ENCODE data around the gene CTSD. TPM values are rescaled to one million over a fixed set of nuclear protein-coding genes. Genes with fewer than 3 reads are reported as not detected.

CTSD gene
- total and polyA plus RNA-seq, 8 donors, result 115 to 590 (median 257) TPM

- H3K36me3 ChIP-seq, result no peaks in the 10 kb centered on the region
- H3K27ac ChIP-seq, result no peak overlapping the region
- 91 to 95% (median 92%) methylated on average over 15 of the region's 15 CpGs for WGBS, 5 donors
- H3K27me3 ChIP-seq, result peaks cover 0 to 52% (median 0%) of the 10 kb centered on the region in 3 donors
- H3K4me3 ChIP-seq, result no peak overlapping the region
- intact Hi-C loops (cut with DNase I; ENCODE audit: low total_unique reads), result no loop called here
- no peaks in the 10 kb centered on the region for H3K9me3 ChIP-seq
- no peak for DNase-seq
- TF ChIP-seq POLR2AphosphoS5 (IDR thresholded peaks at IDR 0.05), result no peak
- no peak for TF ChIP-seq CTCF (IDR thresholded peaks at IDR 0.05)
- no peak for TF ChIP-seq EP300 (IDR thresholded peaks at IDR 0.05)
- no peak for TF ChIP-seq POLR2A (IDR thresholded peaks at IDR 0.05)
- H3K4me1 ChIP-seq, result peaks cover 0 to 6% (median 0%) of the 10 kb centered on the region in 4 donors
Measured at GRCh38 chr11:1718326-1718725, 45.4 kb downstream of the CTSD start.

- no peak for DNase-seq
- intact Hi-C loops (cut with DNase I; ENCODE audit: low total_unique reads), result no loop called here
- no peaks in the 10 kb centered on the region for H3K36me3 ChIP-seq
- no peak for TF ChIP-seq POLR2A (IDR thresholded peaks at IDR 0.05)
- TF ChIP-seq CTCF (IDR thresholded peaks at IDR 0.05), result no peak
- no peak overlapping the region for H3K4me3 ChIP-seq
- peaks cover 0 to 52% (median 0%) of the 10 kb centered on the region in 3 donors for H3K27me3 ChIP-seq
- H3K9me3 ChIP-seq, result no peaks in the 10 kb centered on the region
- no peak overlapping the region for H3K27ac ChIP-seq
- WGBS, 5 donors, result 78 to 86% (median 80%) methylated on average over 8 of the region's 8 CpGs
- H3K4me1 ChIP-seq, result peaks cover 0 to 6% (median 0%) of the 10 kb centered on the region in 4 donors
Measured at GRCh38 chr11:1717745-1718144, 46.0 kb downstream of the CTSD start.

GRCh38 chr11:1714908-1715885, 48.5 kb downstream of the CTSD start:
- H3K27me3 ChIP-seq, result peaks cover 0 to 35% (median 0%) of the 10 kb centered on the region in 3 donors
- no peak overlapping the region for H3K4me3 ChIP-seq
- no peaks in the 10 kb centered on the region for H3K36me3 ChIP-seq
- 74 to 83% (median 80%) methylated on average over 24 of the region's 24 CpGs for WGBS, 5 donors
- no peaks in the 10 kb centered on the region for H3K9me3 ChIP-seq
- intact Hi-C loops (cut with DNase I; ENCODE audit: low total_unique reads), result no loop called here
- DNase-seq, result no peak
- TF ChIP-seq CTCF (IDR thresholded peaks at IDR 0.05), result no peak
- TF ChIP-seq POLR2AphosphoS5 (IDR thresholded peaks at IDR 0.05), result no peak
- TF ChIP-seq POLR2A (IDR thresholded peaks at IDR 0.05), result no peak
- no peak for TF ChIP-seq EP300 (IDR thresholded peaks at IDR 0.05)
- H3K27ac ChIP-seq, result no peak overlapping the region
- peaks cover 0 to 6% (median 0%) of the 10 kb centered on the region in 4 donors for H3K4me1 ChIP-seq

- intact Hi-C loops (cut with DNase I; ENCODE audit: low total_unique reads), result no loop called here
Measured at GRCh38 chr11:1708716-1709115, 55.0 kb downstream of the CTSD start.

More at GRCh38 chr11:1708716-1709115, 55.0 kb downstream of the CTSD start:
- Histone ChIP-seq H3K9me3 (no peaks in the 10 kb centered on the region), H3K4me1 (no peaks in the 10 kb centered on the region), H3K27ac (no peak overlapping the region), H3K36me3 (no peaks in the 10 kb centered on the region), H3K27me3 (peaks cover 0 to 15% (median 8%) of the 10 kb centered on the region in 3 donors), H3K4me3 (no peak overlapping the region)
- WGBS, 5 donors, result 84 to 89% (median 88%) methylated on average over 10 of the region's 10 CpGs
- TF ChIP-seq POLR2A (IDR thresholded peaks at IDR 0.05) (no peak), POLR2AphosphoS5 (IDR thresholded peaks at IDR 0.05) (no peak), CTCF (IDR thresholded peaks at IDR 0.05) (no peak), EP300 (IDR thresholded peaks at IDR 0.05) (no peak)
- DNase-seq, result no peak

Data from stomach (tissue), 9 donors.